ENCODE results near the gene KCNE3.

Gene KCNE3

DNA sequence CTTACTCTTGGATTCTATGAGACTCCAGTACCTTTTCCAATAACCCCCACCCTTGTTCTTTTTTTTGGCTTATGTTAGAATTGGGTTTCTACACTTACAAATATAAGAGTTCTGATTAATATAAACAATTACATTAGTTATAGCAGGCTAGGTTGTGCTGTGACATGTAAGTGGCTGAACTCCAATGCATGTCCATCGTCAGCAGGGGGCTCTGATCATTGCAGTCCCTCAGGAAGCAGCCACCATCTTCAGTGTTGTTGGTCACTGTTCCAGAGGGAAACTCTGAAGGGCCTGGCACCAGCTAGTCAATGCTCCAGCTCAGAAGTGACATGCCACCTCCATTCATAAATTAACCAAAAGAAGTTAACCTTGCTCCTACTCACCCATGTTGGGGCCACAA, 20.5 kb upstream of the KCNE3 start:
- DNase-seq, result no peak
- Histone ChIP-seq H3K27me3 (replicated peaks) (no peaks in the 10 kb centered on the region), H3K27ac (no peak overlapping the region), H3K4me3 (ENCODE audit: low read depth, low read length) (no peak overlapping the region), H3K36me3 (replicated peaks) (no peaks in the 10 kb centered on the region)
- TF ChIP-seq, protein P1, sequence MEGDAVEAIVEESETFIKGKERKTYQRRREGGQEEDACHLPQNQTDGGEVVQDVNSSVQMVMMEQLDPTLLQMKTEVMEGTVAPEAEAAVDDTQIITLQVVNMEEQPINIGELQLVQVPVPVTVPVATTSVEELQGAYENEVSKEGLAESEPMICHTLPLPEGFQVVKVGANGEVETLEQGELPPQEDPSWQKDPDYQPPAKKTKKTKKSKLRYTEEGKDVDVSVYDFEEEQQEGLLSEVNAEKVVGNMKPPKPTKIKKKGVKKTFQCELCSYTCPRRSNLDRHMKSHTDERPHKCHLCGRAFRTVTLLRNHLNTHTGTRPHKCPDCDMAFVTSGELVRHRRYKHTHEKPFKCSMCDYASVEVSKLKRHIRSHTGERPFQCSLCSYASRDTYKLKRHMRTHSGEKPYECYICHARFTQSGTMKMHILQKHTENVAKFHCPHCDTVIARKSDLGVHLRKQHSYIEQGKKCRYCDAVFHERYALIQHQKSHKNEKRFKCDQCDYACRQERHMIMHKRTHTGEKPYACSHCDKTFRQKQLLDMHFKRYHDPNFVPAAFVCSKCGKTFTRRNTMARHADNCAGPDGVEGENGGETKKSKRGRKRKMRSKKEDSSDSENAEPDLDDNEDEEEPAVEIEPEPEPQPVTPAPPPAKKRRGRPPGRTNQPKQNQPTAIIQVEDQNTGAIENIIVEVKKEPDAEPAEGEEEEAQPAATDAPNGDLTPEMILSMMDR (IDR thresholded peaks at IDR 0.05; ENCODE audit: low read depth, low read length, missing control alignments), result peak; percentile 65
- in situ Hi-C loops (cut with HindIII; ENCODE audit: low pct_ligation_motif_present, low sequenced_read_pairs), result no loop called here

DNA sequence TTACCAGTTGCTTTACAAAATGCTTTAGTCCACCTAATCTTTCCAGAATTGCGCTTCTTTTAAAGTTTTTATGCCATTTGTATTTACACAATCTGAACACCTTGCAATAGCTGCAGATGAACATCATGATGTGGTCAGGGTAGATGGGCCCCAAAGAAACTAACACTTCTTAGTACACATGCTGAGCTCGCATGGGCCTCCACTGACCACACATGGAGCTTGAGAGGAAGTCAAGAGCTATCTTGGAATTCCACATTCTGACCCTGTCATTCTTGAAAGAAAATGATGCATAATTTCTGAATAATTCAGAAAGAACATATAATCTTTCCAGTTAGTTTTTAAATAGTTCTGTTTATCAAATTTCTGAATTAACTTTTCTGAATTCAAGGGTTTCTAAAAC, 18.5 kb upstream of the KCNE3 start:
- Histone ChIP-seq H3K4me3 (ENCODE audit: low read depth, low read length) (no peak overlapping the region), H3K27me3 (replicated peaks) (no peaks in the 10 kb centered on the region), H3K36me3 (replicated peaks) (no peaks in the 10 kb centered on the region), H3K27ac (no peak overlapping the region)
- in situ Hi-C loops (cut with HindIII; ENCODE audit: low pct_ligation_motif_present, low sequenced_read_pairs), result no loop called here
- TF ChIP-seq, protein P1 (IDR thresholded peaks at IDR 0.05; ENCODE audit: low read depth, low read length, missing control alignments), result no peak
- no peak for DNase-seq

DNA sequence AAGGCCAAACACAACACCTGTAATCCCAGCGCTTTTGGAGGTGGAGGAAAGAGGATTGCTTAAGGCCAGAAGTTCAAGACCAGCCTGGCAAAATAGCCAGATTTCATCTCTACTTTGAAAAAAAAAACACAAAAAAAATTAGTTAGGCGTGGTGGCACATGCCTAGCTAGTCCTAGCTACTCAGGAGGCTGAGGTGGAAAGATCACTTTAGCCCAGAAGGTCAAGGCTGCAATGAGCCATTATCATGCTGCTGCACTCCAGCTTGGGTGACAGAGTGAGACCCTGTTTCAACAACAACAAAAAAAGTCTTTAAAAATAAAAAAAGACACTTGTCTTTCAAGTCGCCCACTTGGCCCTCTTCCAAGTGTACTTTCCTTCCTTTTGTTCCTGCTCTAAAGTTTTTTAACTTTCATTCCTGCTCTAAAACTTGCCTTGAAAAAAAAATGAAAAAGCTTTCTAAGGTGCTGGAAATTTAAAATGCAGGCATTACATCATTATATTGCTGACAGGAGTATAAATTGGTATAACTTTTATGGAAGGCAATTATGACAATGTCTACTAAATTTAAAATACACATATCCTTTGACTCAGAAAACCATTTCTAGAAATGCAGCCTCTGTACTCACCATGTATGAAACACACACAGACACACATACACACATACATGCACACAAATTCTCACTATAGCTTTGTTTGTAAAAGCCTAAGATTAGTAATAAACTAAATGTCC, 13.5 kb upstream of the KCNE3 start:
- H3K27ac ChIP-seq, result no peak overlapping the region
- DNase-seq, result no peak
- no peaks in the 10 kb centered on the region for H3K36me3 ChIP-seq (replicated peaks)
- H3K4me3 ChIP-seq (ENCODE audit: low read depth, low read length), result no peak overlapping the region
- no peaks in the 10 kb centered on the region for H3K27me3 ChIP-seq (replicated peaks)
- in situ Hi-C loops (cut with HindIII; ENCODE audit: low pct_ligation_motif_present, low sequenced_read_pairs), result no loop called here
- TF ChIP-seq, protein P1 (IDR thresholded peaks at IDR 0.05; ENCODE audit: low read depth, low read length, missing control alignments), result no peak

DNA sequence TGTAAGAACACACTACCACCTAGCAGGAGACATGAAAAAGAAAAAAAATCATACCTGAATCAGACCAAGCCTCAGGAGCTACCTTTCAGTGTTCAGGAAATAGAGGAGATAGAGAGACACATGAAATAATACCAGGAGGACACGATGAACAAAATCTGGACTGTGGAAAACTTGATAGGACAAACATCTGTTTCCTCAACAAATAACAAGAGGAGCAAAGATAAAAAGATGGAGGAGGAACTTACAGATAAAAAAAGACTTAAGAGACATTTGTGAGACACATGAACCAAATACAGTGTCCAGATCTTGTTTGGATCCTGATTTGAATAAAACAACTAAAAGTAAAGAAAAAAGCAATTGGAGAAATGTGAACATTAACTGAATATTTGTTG, 12.4 kb upstream of the KCNE3 start:
- Histone ChIP-seq H3K27ac (no peak overlapping the region), H3K27me3 (replicated peaks) (no peaks in the 10 kb centered on the region), H3K4me3 (ENCODE audit: low read depth, low read length) (no peak overlapping the region), H3K36me3 (replicated peaks) (no peaks in the 10 kb centered on the region)
- TF ChIP-seq, protein P1 (IDR thresholded peaks at IDR 0.05; ENCODE audit: low read depth, low read length, missing control alignments), result no peak
- DNase-seq, result no peak
- in situ Hi-C loops (cut with HindIII; ENCODE audit: low pct_ligation_motif_present, low sequenced_read_pairs), result no loop called here

DNA sequence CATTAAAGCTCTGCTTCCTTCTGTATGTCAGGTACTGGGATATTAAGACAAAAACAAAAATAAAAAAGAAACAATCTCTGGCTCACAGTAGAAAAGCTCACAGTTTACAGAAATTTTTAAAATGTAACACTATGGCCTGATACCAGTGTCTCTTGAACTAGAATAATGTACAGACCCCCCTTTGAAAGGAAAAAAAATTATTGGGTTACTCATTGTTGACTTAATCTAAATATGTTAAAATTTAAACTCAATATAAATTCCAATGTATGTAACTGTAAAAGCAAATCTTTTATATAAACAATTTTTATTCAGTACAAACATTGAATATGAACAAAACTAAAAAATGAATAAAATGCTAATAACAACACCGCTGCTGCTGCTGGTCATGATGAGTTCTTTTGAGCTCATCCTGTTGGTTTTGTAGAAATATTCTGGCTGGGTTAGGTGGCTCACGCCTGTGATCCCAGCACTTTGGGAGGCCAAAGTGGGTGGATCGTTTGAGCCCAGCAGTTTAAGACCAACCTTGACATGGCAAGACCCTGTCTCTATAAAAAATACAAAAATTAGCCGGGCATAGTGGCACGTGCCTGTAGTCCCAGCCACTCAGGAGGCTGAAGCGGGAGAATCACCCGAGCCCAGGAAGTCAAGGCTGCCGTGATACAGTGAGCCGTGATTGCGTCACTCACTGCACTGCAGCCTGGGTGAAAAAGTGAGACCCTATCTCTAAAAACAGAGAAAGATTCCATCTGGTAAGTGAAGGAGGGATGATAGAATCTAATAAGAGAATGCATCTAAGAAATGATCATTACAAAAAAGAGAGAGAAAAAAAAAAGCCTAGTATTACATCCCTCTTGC, 11.8 kb upstream of the KCNE3 start:
- Histone ChIP-seq H3K36me3 (replicated peaks) (no peaks in the 10 kb centered on the region), H3K27me3 (replicated peaks) (no peaks in the 10 kb centered on the region), H3K27ac (no peak overlapping the region), H3K4me3 (ENCODE audit: low read depth, low read length) (no peak overlapping the region)
- TF ChIP-seq, protein P1 (IDR thresholded peaks at IDR 0.05; ENCODE audit: low read depth, low read length, missing control alignments), result no peak
- in situ Hi-C loops (cut with HindIII; ENCODE audit: low pct_ligation_motif_present, low sequenced_read_pairs), result no loop called here
- DNase-seq, result no peak
